ENCODE data around the gene GAB2.
"Not testable (repeated sequence)": the region's sequence is repeated elsewhere in the genome, so short reads cannot be mapped to it uniquely, and the experiment has no call there.

GAB2 gene

DNA sequence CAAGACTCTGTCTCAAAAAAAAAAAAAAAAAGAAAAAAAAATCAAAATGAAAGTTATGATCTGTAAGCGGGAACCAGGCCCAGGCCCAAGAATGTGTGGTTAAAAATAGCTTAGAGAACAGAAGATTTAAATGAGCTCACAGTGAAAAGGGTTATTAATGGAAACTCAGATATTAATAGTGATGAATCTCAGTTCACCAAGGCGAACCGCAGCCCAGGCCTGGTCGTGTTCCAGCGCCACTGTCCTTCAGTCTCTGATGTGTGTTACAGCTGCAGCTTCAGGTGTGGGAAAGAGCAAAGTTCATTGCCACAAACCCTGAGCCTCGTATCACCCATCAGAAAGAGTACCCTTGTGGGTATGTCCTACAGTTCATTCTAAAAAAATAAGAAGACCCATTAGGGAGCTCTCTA, 107.1 kb downstream of the GAB2 start:
- DNase-seq, result no peak

- DNase-seq, result no peak
These were observed 113.4 kb downstream of the GAB2 start for GRCh38 chr11:78304201-78304600.

DNA sequence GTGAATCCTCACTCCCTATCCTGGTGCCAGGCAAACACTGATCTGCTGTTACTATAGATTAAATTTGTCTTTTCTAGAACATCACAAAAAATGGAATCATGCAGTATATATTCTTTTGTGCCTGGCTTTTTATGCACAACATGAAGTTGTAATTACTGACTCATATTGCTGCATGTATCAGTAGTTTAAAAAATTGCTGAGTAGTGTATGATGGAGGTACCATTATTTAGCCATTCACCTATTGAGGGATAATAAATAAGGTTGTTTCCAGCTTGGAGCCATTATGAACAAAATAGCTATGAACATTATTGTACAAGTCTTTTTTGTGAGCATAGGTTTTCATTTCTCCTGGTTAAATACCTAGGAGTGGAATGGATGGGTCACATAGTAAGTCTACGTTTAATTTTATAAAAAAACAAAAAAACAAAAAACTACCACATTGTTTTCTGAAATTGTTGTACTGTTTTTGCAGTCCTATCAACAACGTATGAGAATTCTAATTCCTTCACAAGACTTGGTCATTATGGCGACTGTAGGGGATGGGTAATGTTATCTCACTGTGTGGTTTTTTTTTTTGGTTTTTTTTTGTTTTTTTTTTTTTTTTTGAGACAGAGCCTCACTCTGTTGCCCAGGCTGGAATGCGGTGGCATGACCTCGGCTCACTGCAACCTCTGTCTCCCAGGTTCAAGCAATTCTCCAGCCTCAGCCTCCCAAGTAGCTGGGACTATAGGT, 117.3 kb downstream of the GAB2 start:
- no peak for DNase-seq

- DNase-seq, result no peak
These were observed 118.5 kb downstream of the GAB2 start for GRCh38 chr11:78299000-78299710.

GRCh38 chr11:78298291-78298771, 119.3 kb downstream of the GAB2 start:
- DNase-seq, result no peak

GRCh38 chr11:78295991-78296930, 121.4 kb downstream of the GAB2 start:
- DNase-seq, result no peak

DNA sequence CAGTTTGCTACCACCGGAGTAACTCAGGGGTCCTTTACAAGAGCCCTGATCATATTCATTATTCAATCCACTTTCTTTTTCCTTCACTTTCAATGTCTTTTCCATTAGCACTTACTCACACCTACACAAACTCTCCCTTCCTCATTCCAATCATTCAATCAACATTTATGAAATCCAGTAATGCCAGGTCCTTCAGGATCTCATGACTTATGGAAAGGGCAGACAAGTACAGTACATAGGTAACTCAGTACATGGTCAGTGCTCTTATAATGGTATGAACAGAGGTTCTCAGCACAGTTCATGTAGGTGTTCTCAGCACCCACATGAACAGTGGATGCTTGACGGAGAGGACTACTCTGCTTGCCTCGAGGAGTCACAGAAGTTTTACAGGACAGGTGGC, 122.3 kb downstream of the GAB2 start:
- DNase-seq, result no peak

GRCh38 chr11:78294100-78294499, 123.5 kb downstream of the GAB2 start:
- not testable (repeated sequence) for DNase-seq

DNA sequence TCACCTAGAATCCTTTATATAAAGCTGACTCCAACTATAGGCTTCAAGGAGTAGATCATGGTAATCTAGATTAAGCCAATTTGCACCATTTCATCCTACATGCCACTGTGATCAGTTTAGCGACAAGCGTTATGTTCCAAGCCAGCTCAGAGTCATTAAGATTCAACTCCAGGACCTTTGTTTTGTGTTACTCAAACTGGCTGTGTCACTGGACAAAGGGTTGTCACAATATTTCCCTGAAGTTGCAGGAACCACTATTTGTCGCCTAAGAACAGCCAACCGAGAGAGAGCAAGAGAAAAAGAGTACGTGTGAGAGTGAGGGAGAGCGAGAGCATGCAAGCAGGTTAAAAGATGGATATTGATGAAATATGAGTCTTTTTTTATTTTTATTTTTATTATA, 124.1 kb downstream of the GAB2 start:
- DNase-seq, result no peak

DNA sequence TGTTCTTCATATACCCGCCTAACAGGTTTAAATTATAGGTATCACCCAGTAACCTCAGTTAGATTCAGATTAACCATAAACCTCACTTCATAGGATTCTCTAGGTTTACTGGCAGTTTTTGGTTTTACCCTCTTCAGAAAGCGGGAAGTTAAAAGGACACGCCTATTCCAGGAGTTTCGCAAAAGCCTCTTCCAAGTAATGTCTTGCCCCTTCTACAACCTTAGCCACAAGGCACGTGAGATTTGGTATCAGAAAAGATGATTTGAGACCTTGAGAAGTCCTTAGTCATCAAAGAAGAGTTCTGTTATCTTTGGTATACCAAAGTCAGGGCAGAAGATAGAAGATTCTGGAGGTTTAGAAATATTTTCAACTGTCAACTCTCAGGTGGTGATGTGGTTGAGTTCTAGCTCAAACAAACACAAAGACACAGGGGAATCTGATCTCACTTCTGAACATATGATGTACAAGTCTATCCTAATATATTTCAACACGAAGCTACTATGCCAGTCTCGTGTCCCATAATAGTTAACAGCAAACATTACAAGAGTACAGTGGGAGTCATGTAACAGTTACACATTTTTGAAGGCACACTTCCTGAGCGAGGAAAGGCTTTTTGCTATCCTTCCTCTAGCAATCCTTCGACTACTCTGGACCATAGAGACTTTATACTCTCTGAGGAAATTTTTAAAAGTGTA, 125.4 kb downstream of the GAB2 start:
- DNase-seq, result no peak

GRCh38 chr11:78291503-78292108, 126.0 kb downstream of the GAB2 start:
- no peak for DNase-seq

DNA sequence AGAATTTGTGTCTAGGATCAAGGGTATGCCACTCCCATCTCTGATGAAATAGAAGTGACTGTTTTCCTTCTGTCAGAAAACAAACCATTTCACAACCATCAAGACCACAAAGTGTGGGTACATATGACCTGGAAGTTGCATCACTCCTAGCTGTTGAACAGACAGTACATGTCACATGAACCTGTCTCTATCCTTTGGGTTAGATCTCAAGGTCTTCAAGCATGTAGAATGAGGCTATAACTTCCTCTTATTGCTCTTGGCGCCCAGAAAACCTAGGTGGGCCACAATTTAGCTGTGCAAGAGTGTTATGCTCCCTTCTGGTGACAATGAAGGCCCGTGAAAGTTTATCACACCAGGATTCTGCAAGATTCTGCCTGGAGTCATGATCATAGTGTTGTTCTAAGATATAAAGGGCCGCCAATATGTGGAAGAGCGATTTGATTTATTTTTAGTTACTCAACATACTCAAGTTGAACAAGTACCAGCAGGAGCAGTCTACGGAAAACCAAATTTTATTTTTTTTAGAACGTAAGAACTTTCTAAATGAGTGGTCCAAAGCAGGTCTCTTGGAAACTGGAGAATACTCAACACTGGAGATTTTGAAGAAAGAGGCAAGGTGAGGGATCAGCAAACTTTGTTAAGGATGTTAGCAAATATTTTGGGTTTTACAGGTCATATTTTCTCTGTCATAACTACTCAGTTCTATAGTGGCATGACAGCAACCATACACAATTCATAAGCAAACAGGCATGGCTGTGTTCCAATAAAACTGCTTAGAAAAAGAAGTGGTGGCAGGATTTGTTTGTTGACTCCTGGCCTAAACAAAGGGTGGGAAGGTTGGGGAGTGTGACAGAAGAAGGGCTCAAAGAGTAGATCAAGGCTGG, 127.1 kb downstream of the GAB2 start:
- DNase-seq, result no peak

- DNase-seq, result no peak
These were observed 127.9 kb downstream of the GAB2 start for GRCh38 chr11:78289552-78290292.

- DNase-seq, result no peak
These were observed 133.4 kb downstream of the GAB2 start for GRCh38 chr11:78284260-78284659.

DNA sequence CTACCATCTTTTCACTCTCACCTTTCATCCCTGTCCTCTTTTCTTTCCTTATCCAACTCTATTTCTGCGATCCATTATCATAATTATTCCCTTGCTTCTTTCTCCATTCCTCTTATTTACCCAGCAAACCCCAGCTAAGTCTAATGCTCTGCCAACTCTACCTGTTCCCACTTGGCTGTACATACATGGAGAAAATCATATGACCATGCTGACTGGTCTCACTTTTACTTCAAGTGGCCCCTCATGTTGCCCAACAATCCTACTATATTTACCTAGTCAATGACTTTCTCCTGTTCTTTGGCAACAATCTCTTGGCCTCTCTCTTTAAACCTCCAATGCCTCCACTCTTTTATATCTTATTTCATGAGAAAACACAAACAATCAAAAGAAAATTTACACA, 134.8 kb downstream of the GAB2 start:
- no peak for DNase-seq

DNA sequence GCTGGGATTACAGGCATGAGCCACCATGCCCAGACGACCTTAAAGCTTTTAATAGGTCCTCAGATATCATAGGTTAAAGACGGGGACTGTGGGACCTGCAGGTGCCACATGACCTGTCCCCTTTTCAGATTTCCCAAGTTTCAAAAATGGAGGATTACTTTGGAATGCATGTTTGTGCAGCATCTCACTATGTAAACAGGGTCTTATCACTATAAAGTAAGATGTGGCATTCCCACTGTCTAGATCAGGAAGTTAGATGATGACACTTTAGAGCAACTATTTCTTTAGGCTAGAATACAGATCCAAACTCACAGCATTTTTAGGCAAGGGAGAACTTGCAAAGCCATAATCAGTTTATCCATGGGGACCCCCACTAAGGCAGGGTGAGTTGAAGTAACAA, 136.1 kb downstream of the GAB2 start:
- DNase-seq, result no peak

GRCh38 chr11:78277314-78277994, 140.2 kb downstream of the GAB2 start:
- DNase-seq, result no peak

GRCh38 chr11:78276311-78276710, 141.3 kb downstream of the GAB2 start:
- no peak for DNase-seq

DNA sequence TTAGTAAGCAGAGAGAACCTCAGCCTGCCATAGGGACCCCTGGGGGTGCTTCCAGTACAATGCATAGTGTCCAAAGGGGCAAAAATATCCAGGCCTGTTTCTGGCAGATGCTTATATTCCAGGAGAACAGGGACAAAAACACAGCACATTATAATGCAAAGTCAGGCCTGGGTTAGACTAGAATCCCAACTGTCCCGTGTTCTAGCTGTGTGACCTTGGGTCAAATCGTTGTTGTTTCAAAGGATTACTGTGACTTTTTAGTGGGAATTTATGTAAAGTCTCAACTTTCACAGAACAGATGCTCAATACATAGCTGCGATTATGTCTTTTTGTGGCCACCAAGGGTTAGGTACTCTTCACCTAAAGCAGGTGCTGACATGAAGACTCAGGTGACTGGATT, 142.9 kb downstream of the GAB2 start:
- no peak for DNase-seq
